GM23338 (cell line): ENCODE results near the gene TTYH3. TPM values are rescaled to one million over a fixed set of nuclear protein-coding genes. Genes with fewer than 3 reads are reported as not detected.

Experiments
- ATAC-seq: fragments of 200-7000 bp; cut with Tn5 transposase; 3 replicates; pipeline ENCODE4 v1.9.1; 2020
- DNase-seq: peaks from one replicate; pipeline ENCODE4 v3.0.0-alpha.2; 2015; ENCODE audit warnings: low spot score
- H2AFZ ChIP-seq: fragments of 200-600 bp; sonication (generic); 2 replicates; pipeline ENCODE4 v1.8.0; 2016; ENCODE audit warnings: antibody characterized with exemption, mild to moderate bottlenecking, moderate library complexity
- H3F3A ChIP-seq: fragments of 200-600 bp; sonication (generic); replicated peaks from 2 replicates; pipeline ENCODE4 v1.8.0; 2017; ENCODE audit warnings: antibody characterized with exemption, mixed run types, low read depth
- H3K27ac ChIP-seq: fragments of 200-600 bp; sonication (generic); 2 replicates; pipeline ENCODE4 v1.6.1; 2016; ENCODE audit warnings: low read depth
- H3K27me3 ChIP-seq: fragments of 200-600 bp; sonication (generic); 2 replicates; pipeline ENCODE4 v1.8.0; 2016; ENCODE audit warnings: mild to moderate bottlenecking, mixed run types, moderate library complexity; ENCODE audit not compliant: insufficient read depth
- H3K36me3 ChIP-seq: fragments of 200-600 bp; sonication (generic); 2 replicates; pipeline ENCODE4 v1.8.0; 2016; ENCODE audit warnings: mild to moderate bottlenecking; ENCODE audit not compliant: insufficient read depth
- H3K4me1 ChIP-seq: fragments of 200-600 bp; sonication (generic); 2 replicates; pipeline ENCODE4 v1.8.0; 2016; ENCODE audit warnings: mild to moderate bottlenecking, moderate library complexity; ENCODE audit not compliant: insufficient read depth
- H3K4me2 ChIP-seq: fragments of 200-600 bp; sonication (generic); 2 replicates; pipeline ENCODE4 v1.7.1; 2017; ENCODE audit warnings: mixed run types
- H3K4me3 ChIP-seq: fragments of 200-600 bp; sonication (generic); 2 replicates; pipeline ENCODE4 v1.6.1; 2016; ENCODE audit warnings: mixed run types
- H3K79me2 ChIP-seq: fragments of 200-600 bp; sonication (generic); replicated peaks from 2 replicates; pipeline ENCODE4 v1.8.0; 2017; ENCODE audit warnings: mild to moderate bottlenecking; ENCODE audit not compliant: insufficient read depth
- H3K9me2 ChIP-seq: fragments of 200-600 bp; sonication (generic); 2 replicates; pipeline ENCODE4 v1.8.0; 2017; ENCODE audit not compliant: insufficient read depth
- H4K20me1 ChIP-seq: fragments of 200-600 bp; sonication (generic); replicated peaks from 2 replicates; pipeline ENCODE4 v1.8.0; 2017; ENCODE audit warnings: mild to moderate bottlenecking; ENCODE audit not compliant: insufficient read depth
- H3K27ac Mint-ChIP-seq: 2 replicates; pipeline ENCODE4 v1.8.0; 2020; ENCODE audit warnings: inconsistent platforms, mild to moderate bottlenecking, moderate library complexity, mixed read lengths
- H3K27me3 Mint-ChIP-seq: 3 replicates; pipeline ENCODE4 v1.8.0; 2022; ENCODE audit warnings: low read depth, mild to moderate bottlenecking, moderate library complexity, mixed read lengths, inconsistent platforms; ENCODE audit not compliant: insufficient read depth, poor library complexity
- H3K36me3 Mint-ChIP-seq: 3 replicates; pipeline ENCODE4 v1.8.0; 2021; ENCODE audit warnings: low read depth, mild to moderate bottlenecking, inconsistent platforms, moderate library complexity, mixed read lengths
- H3K4me1 Mint-ChIP-seq: 3 replicates; pipeline ENCODE4 v1.8.0; 2020; ENCODE audit warnings: mild to moderate bottlenecking, inconsistent platforms, mixed read lengths
- H3K4me3 Mint-ChIP-seq: 3 replicates; pipeline ENCODE4 v1.8.0; 2021; ENCODE audit warnings: moderate library complexity, mild to moderate bottlenecking, inconsistent platforms, mixed read lengths
- H3K9me3 Mint-ChIP-seq: 3 replicates; pipeline ENCODE4 v1.8.0; 2020; ENCODE audit warnings: moderate library complexity, mild to moderate bottlenecking, inconsistent platforms, mixed read lengths
- CREB1 ChIP-seq: fragments of 250-450 bp; sonication (Bioruptor Pico); IDR thresholded peaks from 2 replicates; pipeline ENCODE4 v1.5.0; 2020; ENCODE audit warnings: low read depth, mild to moderate bottlenecking, moderate library complexity
- EZH2 ChIP-seq: fragments of 200-600 bp; sonication (generic); IDR thresholded peaks from one replicate; pipeline ENCODE4 v1.8.0; 2017; ENCODE audit warnings: antibody characterized with exemption, mild to moderate bottlenecking, low read depth; ENCODE audit not compliant: unreplicated experiment
- EZH2phosphoT487 ChIP-seq: fragments of 200-600 bp; sonication (generic); IDR thresholded peaks from one replicate; pipeline ENCODE4 v1.8.1; 2018; ENCODE audit warnings: antibody characterized with exemption; ENCODE audit not compliant: unreplicated experiment
- JUNB ChIP-seq: IDR thresholded peaks from one replicate; pipeline ENCODE4 v1.6.1; 2016; ENCODE audit warnings: antibody characterized with exemption; ENCODE audit not compliant: unreplicated experiment
- NANOG ChIP-seq: IDR thresholded peaks from 2 replicates; pipeline ENCODE4 v1.6.1; 2016; ENCODE audit warnings: antibody characterized with exemption, borderline replicate concordance
- POLR2AphosphoS5 ChIP-seq: IDR thresholded peaks from 2 replicates; pipeline ENCODE4 v1.6.1; 2016; ENCODE audit warnings: antibody characterized with exemption, low read depth
- STAT1 ChIP-seq: IDR thresholded peaks from one replicate; pipeline ENCODE4 v1.6.1; 2016; ENCODE audit warnings: antibody characterized with exemption; ENCODE audit not compliant: unreplicated experiment
- ZNF114 ChIP-seq: fragments of 250-450 bp; sonication (Bioruptor Pico); IDR thresholded peaks from 2 replicates; pipeline ENCODE4 v1.5.0; 2020; ENCODE audit warnings: mild to moderate bottlenecking, moderate library complexity
- ZNF331 ChIP-seq: fragments of 250-450 bp; sonication (Bioruptor Pico); IDR thresholded peaks from 2 replicates; pipeline ENCODE4 v1.5.0; 2020; ENCODE audit warnings: low read depth, mild to moderate bottlenecking, moderate library complexity
- polyA plus RNA-seq: library from polyadenylated mRNA; unstranded; fragments of >200 nt; fragmentation: Nextera tagmentation; extraction: Ambion mirVana; gene quantifications from 2 replicates; pipeline ENCODE4 v1.2.1, GENCODE V29; 2016
- total RNA-seq: library from RNA; depleted of rRNA; stranded (reverse); fragments of >200 nt; shearing (Covaris generic); gene quantifications from 2 replicates; pipeline ENCODE4 v1.2.3, GENCODE V29; 2014
- TF ChIP-seq, protein P1 (sequence below): IDR thresholded peaks from one replicate; pipeline ENCODE4 v1.6.1; 2018; ENCODE audit warnings: antibody characterized with exemption; ENCODE audit not compliant: unreplicated experiment
- TF ChIP-seq, protein P2 (sequence below): fragments of 250-450 bp; sonication (Bioruptor Pico); IDR thresholded peaks from 2 replicates; pipeline ENCODE4 v1.5.0; 2020; ENCODE audit warnings: mild to moderate bottlenecking, moderate library complexity
- TF ChIP-seq, protein P3 (sequence below), 2 experiments: fragments of 200-600 bp in 1 of 2; sonication (generic) in 1 of 2; conservative IDR thresholded peaks; 2 replicates each; pipeline versions ENCODE4 v1.5.1 to v1.6.1; 2016 to 2017; ENCODE audit warnings: antibody characterized with exemption in 2 of 2, low read depth in 2 of 2, mild to moderate bottlenecking in 2 of 2, moderate library complexity in 1 of 2
- TF ChIP-seq, protein P4 (sequence below): IDR thresholded peaks from 2 replicates; pipeline ENCODE4 v1.6.1; 2016; ENCODE audit warnings: antibody characterized with exemption

Gene TTYH3
- total and polyA plus RNA-seq, 2 experiments from 2014 or later = 59.6 to 126 TPM

DNA sequence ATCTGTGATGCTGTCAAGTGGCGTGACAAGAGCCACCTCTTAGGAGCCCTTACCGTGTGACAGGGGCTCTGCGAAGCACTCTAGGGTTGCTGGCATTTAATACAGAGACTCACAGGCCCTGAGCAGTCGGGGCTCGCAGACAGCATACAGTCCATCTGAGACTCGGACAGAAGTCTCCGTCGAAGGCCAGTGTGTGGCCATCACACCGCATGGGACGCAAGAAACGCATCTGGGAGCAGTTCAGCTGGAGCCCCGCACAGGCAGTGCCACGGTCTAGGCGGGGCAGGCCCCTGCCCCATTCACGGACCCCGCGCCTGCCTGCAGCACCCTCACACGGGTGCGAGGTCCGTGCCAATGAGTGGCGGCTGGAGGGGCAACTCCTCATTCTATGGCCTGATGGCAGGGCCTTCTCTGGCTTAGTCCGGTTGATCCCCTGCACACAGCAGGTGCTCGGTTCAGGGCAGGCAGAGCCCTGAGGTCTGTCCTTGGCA is 39.4 kb upstream of the TTYH3 start:
- Mint-ChIP-seq H3K36me3 (no peaks in the 10 kb centered on the region; the same call in 1 of the 3 replicates), H3K9me3 (no peaks in the 10 kb centered on the region), H3K4me1 (no peaks in the 10 kb centered on the region; the same call in 2 of the 3 replicates), H3K4me3 (no peak overlapping the region), H3K27me3 (peaks cover 14% of the 10 kb centered on the region), H3K27ac (no peak overlapping the region)
- H3K4me2 ChIP-seq = no peak overlapping the region
- H3K79me2 ChIP-seq = no peaks in the 10 kb centered on the region
- H4K20me1 ChIP-seq = no peaks in the 10 kb centered on the region
- TF ChIP-seq CREB1 (no peak), ZNF331 (no peak), POLR2AphosphoS5 (no peak), EZH2phosphoT487 (no peak), JUNB (no peak), STAT1 (no peak), ZNF114 (CRISPR knock-in tag) (no peak), NANOG (no peak), EZH2 (no peak)
- TF ChIP-seq, protein P1, sequence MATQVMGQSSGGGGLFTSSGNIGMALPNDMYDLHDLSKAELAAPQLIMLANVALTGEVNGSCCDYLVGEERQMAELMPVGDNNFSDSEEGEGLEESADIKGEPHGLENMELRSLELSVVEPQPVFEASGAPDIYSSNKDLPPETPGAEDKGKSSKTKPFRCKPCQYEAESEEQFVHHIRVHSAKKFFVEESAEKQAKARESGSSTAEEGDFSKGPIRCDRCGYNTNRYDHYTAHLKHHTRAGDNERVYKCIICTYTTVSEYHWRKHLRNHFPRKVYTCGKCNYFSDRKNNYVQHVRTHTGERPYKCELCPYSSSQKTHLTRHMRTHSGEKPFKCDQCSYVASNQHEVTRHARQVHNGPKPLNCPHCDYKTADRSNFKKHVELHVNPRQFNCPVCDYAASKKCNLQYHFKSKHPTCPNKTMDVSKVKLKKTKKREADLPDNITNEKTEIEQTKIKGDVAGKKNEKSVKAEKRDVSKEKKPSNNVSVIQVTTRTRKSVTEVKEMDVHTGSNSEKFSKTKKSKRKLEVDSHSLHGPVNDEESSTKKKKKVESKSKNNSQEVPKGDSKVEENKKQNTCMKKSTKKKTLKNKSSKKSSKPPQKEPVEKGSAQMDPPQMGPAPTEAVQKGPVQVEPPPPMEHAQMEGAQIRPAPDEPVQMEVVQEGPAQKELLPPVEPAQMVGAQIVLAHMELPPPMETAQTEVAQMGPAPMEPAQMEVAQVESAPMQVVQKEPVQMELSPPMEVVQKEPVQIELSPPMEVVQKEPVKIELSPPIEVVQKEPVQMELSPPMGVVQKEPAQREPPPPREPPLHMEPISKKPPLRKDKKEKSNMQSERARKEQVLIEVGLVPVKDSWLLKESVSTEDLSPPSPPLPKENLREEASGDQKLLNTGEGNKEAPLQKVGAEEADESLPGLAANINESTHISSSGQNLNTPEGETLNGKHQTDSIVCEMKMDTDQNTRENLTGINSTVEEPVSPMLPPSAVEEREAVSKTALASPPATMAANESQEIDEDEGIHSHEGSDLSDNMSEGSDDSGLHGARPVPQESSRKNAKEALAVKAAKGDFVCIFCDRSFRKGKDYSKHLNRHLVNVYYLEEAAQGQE = no peak
- TF ChIP-seq, protein P2, sequence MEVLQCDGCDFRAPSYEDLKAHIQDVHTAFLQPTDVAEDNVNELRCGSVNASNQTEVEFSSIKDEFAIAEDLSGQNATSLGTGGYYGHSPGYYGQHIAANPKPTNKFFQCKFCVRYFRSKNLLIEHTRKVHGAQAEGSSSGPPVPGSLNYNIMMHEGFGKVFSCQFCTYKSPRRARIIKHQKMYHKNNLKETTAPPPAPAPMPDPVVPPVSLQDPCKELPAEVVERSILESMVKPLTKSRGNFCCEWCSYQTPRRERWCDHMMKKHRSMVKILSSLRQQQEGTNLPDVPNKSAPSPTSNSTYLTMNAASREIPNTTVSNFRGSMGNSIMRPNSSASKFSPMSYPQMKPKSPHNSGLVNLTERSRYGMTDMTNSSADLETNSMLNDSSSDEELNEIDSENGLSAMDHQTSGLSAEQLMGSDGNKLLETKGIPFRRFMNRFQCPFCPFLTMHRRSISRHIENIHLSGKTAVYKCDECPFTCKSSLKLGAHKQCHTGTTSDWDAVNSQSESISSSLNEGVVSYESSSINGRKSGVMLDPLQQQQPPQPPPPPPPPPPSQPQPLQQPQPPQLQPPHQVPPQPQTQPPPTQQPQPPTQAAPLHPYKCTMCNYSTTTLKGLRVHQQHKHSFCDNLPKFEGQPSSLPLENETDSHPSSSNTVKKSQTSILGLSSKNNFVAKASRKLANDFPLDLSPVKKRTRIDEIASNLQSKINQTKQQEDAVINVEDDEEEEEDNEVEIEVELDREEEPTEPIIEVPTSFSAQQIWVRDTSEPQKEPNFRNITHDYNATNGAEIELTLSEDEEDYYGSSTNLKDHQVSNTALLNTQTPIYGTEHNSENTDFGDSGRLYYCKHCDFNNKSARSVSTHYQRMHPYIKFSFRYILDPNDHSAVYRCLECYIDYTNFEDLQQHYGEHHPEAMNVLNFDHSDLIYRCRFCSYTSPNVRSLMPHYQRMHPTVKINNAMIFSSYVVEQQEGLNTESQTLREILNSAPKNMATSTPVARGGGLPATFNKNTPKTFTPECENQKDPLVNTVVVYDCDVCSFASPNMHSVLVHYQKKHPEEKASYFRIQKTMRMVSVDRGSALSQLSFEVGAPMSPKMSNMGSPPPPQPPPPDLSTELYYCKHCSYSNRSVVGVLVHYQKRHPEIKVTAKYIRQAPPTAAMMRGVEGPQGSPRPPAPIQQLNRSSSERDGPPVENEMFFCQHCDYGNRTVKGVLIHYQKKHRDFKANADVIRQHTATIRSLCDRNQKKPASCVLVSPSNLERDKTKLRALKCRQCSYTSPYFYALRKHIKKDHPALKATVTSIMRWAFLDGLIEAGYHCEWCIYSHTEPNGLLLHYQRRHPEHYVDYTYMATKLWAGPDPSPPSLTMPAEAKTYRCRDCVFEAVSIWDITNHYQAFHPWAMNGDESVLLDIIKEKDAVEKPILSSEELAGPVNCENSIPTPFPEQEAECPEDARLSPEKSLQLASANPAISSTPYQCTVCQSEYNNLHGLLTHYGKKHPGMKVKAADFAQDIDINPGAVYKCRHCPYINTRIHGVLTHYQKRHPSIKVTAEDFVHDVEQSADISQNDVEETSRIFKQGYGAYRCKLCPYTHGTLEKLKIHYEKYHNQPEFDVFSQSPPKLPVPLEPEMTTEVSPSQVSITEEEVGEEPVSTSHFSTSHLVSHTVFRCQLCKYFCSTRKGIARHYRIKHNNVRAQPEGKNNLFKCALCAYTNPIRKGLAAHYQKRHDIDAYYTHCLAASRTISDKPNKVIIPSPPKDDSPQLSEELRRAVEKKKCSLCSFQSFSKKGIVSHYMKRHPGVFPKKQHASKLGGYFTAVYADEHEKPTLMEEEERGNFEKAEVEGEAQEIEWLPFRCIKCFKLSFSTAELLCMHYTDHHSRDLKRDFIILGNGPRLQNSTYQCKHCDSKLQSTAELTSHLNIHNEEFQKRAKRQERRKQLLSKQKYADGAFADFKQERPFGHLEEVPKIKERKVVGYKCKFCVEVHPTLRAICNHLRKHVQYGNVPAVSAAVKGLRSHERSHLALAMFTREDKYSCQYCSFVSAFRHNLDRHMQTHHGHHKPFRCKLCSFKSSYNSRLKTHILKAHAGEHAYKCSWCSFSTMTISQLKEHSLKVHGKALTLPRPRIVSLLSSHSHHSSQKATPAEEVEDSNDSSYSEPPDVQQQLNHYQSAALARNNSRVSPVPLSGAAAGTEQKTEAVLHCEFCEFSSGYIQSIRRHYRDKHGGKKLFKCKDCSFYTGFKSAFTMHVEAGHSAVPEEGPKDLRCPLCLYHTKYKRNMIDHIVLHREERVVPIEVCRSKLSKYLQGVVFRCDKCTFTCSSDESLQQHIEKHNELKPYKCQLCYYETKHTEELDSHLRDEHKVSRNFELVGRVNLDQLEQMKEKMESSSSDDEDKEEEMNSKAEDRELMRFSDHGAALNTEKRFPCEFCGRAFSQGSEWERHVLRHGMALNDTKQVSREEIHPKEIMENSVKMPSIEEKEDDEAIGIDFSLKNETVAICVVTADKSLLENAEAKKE = no peak
- TF ChIP-seq, protein P3, sequence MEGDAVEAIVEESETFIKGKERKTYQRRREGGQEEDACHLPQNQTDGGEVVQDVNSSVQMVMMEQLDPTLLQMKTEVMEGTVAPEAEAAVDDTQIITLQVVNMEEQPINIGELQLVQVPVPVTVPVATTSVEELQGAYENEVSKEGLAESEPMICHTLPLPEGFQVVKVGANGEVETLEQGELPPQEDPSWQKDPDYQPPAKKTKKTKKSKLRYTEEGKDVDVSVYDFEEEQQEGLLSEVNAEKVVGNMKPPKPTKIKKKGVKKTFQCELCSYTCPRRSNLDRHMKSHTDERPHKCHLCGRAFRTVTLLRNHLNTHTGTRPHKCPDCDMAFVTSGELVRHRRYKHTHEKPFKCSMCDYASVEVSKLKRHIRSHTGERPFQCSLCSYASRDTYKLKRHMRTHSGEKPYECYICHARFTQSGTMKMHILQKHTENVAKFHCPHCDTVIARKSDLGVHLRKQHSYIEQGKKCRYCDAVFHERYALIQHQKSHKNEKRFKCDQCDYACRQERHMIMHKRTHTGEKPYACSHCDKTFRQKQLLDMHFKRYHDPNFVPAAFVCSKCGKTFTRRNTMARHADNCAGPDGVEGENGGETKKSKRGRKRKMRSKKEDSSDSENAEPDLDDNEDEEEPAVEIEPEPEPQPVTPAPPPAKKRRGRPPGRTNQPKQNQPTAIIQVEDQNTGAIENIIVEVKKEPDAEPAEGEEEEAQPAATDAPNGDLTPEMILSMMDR (conservative IDR thresholded peaks at IDR 0.05; ENCODE audit: low read depth in 2 of 2) = no peak
- TF ChIP-seq, protein P4, sequence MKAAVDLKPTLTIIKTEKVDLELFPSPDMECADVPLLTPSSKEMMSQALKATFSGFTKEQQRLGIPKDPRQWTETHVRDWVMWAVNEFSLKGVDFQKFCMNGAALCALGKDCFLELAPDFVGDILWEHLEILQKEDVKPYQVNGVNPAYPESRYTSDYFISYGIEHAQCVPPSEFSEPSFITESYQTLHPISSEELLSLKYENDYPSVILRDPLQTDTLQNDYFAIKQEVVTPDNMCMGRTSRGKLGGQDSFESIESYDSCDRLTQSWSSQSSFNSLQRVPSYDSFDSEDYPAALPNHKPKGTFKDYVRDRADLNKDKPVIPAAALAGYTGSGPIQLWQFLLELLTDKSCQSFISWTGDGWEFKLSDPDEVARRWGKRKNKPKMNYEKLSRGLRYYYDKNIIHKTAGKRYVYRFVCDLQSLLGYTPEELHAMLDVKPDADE = no peak
- DNase-seq (no peak), ATAC-seq (no peak)
- H3K4me3 ChIP-seq = no peak overlapping the region
- no peaks in the 10 kb centered on the region for H3F3A ChIP-seq
- H3K36me3 ChIP-seq = no peaks in the 10 kb centered on the region
- H3K27ac ChIP-seq = no peak overlapping the region
- H2AFZ ChIP-seq = no peak overlapping the region
- no peaks in the 10 kb centered on the region for H3K27me3 ChIP-seq
- H3K4me1 ChIP-seq = no peaks in the 10 kb centered on the region
- H3K9me2 ChIP-seq = no peaks in the 10 kb centered on the region
